ENCODE data around the gene HMGN1. TPM values are rescaled to one million over a fixed set of nuclear protein-coding genes. Genes with fewer than 3 reads are reported as not detected.

Gene HMGN1
- total RNA-seq, 1 donor from 2014 or later = 596 TPM

- Mint-ChIP-seq H3K4me1 (ENCODE audit: low read depth) (peaks cover 8% of the 10 kb centered on the region), H3K4me3 (ENCODE audit: low read depth) (peak overlapping the region; percentile 29), H3K27ac (no peak overlapping the region), H3K36me3 (ENCODE audit: insufficient read depth) (peaks cover 7% of the 10 kb centered on the region), H3K27me3 (no peaks in the 10 kb centered on the region), H3K9me3 (ENCODE audit: low read depth) (no peaks in the 10 kb centered on the region)
- DNase-seq (ENCODE audit: low spot score, unreplicated experiment) = no peak
- no peak for TF ChIP-seq CTCF (IDR thresholded peaks at IDR 0.05; ENCODE audit: unreplicated experiment)
Measured at GRCh38 chr21:39315603-39316445, 33.1 kb downstream of the HMGN1 start.

GRCh38 chr21:39314143-39315027, 34.5 kb downstream of the HMGN1 start:
- TF ChIP-seq CTCF (IDR thresholded peaks at IDR 0.05; ENCODE audit: unreplicated experiment) = no peak
- no peaks in the 10 kb centered on the region for H3K9me3 Mint-ChIP-seq (ENCODE audit: low read depth)
- peaks cover 13% of the 10 kb centered on the region for H3K36me3 Mint-ChIP-seq (ENCODE audit: insufficient read depth)
- H3K27me3 Mint-ChIP-seq = no peaks in the 10 kb centered on the region
- H3K27ac Mint-ChIP-seq = peak overlapping the region; percentile 99
- H3K4me3 Mint-ChIP-seq (ENCODE audit: low read depth) = peak overlapping the region; percentile 87
- H3K4me1 Mint-ChIP-seq (ENCODE audit: low read depth) = peaks cover 9% of the 10 kb centered on the region
- DNase-seq (ENCODE audit: low spot score, unreplicated experiment) = peak; percentile 48

GRCh38 chr21:39313571-39314142, 35.2 kb downstream of the HMGN1 start, which contains the start of gene BRWD1:
Gene BRWD1 (minus strand): TSS chr21:39313632. CDS start chr21:39313491, 141 bp downstream.
- no peaks in the 10 kb centered on the region for H3K9me3 Mint-ChIP-seq (ENCODE audit: low read depth)
- peaks cover 10% of the 10 kb centered on the region for H3K4me1 Mint-ChIP-seq (ENCODE audit: low read depth)
- H3K36me3 Mint-ChIP-seq (ENCODE audit: insufficient read depth) = peaks cover 15% of the 10 kb centered on the region
- peak; percentile 75 for DNase-seq (ENCODE audit: low spot score, unreplicated experiment)
- H3K4me3 Mint-ChIP-seq (ENCODE audit: low read depth) = peak within 1 kb of the TSS; percentile 87
- no peaks in the 10 kb centered on the region for H3K27me3 Mint-ChIP-seq
- peak within 1 kb of the TSS; percentile 99 for H3K27ac Mint-ChIP-seq
- peak; percentile 39 for TF ChIP-seq CTCF (IDR thresholded peaks at IDR 0.05; ENCODE audit: unreplicated experiment)

GRCh38 chr21:39313042-39313570, 35.8 kb downstream of the HMGN1 start:
- Mint-ChIP-seq H3K27me3 (no peaks in the 10 kb centered on the region), H3K9me3 (ENCODE audit: low read depth) (no peaks in the 10 kb centered on the region), H3K36me3 (ENCODE audit: insufficient read depth) (peaks cover 16% of the 10 kb centered on the region), H3K27ac (peak overlapping the region; percentile 94), H3K4me3 (ENCODE audit: low read depth) (peak overlapping the region; percentile 87), H3K4me1 (ENCODE audit: low read depth) (peaks cover 12% of the 10 kb centered on the region)
- DNase-seq (ENCODE audit: low spot score, unreplicated experiment) = peak; percentile 32
- TF ChIP-seq CTCF (IDR thresholded peaks at IDR 0.05; ENCODE audit: unreplicated experiment) = no peak

Measured in progenitor cell of endocrine pancreas (in vitro differentiated cells).